ENCODE measurements around the gene STX18.
A peak's percentile ranks its signal among the peaks of the same experiment; 100 is the strongest.

STX18 gene

DNA sequence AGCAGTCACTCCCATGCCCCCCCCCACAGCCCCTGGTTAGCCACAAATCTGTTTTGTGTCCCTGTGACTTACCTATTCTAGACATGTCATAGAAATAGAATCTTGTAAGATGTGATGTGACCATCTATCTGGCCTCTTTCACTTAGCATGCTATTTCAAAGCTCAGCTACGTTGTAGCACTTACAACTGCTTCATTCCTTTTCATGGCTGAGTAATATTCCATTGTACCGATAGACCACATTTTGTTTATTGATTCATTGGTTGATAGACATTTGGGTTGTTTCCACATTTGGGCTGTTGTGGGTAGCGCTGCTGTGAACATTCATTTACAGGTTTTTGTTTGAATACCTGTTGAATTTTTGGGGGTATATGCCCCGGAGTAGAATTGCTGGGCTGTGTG is 143.4 kb downstream of the STX18 start:
- ATAC-seq (no peak), DNase-seq (no peak)

DNA sequence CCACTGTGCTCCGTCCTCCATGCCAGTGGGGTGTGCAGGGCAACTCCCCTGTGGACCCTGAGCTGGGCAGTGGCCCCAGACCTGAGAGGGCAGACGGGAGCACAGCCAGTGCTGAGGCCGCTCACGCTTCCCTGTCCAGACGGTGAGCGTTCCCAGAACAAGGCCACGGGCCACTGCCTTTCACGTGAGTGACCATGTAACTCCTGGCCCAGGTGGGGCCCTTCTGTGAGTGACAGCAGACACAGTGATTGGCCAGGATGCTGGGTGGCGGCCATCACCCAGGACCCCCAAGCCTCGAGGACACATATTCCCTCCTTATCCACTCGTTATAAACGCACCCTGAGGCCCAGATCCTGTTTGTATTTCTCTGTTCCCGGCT is 144.4 kb downstream of the STX18 start:
- ATAC-seq, result no peak
- no peak for DNase-seq

DNA sequence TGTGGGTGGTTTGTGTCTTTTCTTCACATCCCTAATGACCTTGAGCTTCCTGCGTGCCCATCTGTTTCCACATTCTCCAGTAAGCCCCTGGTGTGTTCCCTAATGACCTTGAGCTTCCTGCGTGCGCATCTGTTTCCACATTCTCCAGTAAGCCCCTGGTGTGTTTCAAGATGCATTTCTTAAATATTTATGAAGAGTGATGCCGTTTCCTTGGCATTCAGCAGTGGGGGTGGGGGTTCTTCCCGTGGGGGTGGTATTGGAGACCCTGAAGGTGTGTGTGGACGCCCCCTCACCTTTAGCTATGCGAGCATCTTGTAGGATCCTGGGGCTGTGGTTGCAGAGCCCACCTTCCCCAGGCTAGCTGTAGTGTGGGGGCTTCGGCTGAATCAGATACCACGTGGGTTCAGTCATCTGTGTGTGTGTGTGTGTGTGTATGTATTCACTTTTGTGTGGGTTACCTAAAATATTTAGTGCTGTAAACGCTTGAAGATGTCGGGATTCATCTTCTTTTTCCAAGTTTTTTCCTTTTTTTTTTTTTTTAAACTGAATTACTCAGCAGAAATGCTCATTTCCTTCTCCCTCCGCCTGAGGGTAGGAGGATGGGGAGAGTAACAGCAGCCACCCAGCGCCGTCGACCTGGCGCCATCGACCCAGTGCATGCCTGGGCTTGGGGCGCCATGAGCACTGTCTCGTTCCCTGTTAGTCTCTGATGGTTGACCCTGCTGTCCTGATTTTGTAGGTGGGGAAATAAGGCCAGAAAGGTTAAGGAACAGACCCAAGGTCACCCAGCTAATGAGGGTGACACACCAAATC is 145.0 kb downstream of the STX18 start:
- ATAC-seq (no peak), DNase-seq (no peak)

DNA sequence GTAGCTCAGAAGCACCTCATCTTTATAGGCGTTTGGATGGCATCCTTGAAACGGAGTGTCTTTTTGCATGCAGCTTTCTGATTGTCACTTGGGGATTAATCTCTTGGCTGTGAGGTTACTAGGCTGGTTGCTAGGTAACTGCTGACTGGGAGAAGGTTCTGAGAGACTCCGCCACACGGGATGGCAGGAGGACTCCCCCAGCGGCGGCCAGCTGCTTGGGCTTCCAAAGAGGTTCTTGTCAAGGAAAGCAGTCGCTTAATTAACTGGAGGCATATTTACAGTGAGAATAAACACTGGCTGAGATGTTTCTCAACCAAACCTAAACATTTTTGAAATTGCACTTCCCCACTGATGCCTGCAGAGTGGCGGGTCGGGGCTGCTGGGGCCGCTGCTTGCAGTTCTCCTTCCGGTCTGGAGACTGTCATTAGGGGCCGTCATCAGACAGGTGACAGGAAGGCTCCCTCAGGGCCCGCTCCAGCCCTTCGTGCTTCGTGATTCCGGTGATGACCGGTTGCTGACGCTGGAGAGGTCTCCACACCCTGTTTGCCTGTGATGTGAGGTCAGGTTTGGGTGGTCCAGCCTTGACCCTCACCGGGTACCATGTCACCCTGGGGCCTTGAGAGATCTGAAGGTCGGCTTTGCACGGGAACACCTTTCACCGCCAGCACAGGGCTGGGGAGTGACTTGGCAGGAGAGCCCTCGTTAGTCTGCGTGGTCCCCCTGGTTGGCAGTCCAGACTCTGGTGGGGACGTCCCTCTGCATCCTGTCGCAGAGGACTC is 145.8 kb downstream of the STX18 start:
- no peak for ATAC-seq
- no peak for DNase-seq

DNA sequence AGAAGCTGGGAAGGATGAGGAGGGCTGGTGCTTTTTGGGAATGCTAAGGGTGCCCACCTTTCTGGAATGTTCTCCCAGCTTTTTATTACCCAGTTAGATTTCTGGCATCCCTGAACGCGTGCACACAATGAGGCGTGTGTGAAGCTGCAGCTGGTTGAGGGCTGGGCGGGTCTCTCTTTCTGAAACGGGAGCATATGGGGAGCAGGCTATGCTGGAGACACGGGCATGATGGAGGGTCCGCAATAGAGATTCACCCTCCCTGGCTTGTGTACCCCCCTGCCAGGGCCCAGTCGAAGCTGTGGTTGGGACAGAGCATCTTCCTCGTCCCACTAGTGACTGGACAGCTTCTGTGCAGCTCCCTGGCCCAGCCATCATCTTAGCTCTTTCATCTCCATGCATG is 146.5 kb downstream of the STX18 start:
- ATAC-seq (no peak), DNase-seq (no peak)

DNA sequence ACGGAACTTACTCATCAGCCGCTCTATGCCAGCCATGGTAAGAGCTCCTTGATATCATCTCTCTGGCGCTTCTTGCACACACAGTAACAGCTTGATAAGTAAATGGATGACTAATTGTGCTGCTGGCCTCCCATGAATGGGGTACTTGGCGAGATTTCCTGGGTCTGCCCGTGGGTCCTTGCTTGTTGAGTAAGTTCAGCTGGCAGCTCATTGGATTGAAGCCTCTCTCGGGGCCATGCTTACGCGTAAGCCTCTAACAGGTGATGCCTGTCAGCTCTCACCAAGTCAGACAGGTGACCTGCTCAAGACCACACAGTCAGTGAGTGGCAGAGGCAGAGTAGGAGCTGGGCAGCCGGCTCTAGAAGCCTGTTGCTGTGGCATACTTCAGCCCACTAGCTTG is 147.2 kb downstream of the STX18 start:
- no peak for DNase-seq

DNA sequence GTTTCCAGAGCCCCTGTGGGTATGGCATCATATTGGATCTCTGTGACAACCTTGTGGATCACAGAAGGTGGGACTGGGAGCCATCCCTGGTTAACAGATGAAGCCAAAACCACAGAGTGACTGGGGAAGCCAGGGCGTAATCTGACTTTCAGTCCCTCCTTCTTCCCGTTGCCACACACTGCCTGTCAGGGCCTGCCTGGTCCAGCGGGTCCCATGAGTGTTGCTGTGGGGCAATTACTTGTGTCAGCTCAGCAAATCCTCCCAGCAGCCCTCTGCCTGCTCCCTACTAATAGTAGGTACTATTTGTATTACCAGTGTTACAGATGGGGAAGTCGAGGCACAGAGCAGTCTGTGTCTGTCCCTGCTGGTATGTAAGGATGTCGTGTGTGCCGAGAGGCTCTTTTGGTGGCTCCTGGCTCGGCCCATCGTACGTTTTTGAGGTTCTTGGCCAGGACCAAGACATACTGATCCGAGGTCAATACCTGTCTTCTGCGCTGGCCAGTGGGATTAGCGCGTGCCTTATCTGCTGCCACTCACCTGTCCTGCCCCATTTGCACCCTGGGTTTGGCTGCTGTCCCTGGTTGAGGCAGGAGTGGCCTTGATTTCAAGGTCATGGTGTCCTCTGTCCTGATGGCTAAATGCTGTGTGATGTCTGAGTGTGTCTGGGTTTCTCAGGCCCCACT is 149.2 kb downstream of the STX18 start:
- ATAC-seq, result no peak

More for the DNA sequence above, 147.2 kb downstream of the STX18 start:
- ATAC-seq, result no peak

DNA sequence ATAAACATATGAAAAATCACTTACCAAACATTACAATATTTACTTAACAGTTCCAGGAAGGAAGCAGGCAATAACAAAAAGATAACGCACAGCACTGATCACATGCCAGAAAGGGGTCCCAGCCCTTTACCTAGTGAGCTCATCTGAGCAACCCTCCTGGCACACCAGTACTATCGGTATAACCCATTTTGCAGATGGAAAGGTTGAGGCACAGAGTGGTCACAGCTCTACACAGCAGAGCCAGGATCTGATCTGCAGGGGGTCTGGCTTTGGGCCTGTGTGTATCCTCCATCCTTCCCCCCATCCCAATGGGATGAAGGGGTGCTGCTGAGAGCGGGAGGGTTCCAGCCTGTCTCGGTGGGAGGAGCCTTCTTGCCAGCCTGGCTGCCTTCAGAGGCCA is 150.0 kb downstream of the STX18 start:
- ATAC-seq (no peak), DNase-seq (no peak)

More for the DNA sequence above, 149.2 kb downstream of the STX18 start:
- no peak for DNase-seq

DNA sequence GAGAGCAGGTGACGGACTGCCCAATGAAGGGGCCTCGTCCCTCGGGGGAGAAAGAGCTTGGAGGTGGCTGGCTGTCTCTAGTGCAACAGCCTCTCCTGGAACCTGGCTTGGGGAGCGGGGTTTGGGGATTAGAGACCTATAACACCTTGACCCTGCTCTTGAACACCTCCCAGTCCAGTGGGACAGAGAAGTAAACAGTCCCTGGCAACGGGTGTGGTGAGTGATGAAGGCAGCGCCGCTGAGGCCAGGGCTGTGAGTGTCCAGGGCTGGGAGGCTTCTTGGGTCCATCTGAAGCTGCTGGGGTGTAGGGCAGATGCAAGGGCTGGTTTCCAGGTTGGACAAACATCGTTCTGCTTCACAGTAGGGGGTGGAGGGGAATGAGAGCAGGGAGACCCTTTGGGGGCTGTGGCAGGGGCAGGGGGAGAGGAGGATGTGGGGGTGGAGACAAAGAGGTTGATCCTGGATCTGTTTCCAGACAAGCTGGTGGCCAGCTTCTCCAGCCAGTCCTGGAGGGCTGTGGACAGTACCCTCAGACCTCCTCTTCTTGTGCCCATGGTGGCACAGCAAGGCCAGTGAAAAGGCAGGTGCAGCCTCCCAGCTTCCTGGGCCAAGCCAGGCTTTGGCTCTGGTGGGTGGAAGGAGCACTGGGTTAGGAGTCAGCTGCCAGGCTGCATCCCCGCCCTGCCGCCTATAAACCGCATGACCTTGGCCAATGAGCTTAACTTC is 151.2 kb downstream of the STX18 start:
- DNase-seq (no peak), ATAC-seq (no peak)

DNA sequence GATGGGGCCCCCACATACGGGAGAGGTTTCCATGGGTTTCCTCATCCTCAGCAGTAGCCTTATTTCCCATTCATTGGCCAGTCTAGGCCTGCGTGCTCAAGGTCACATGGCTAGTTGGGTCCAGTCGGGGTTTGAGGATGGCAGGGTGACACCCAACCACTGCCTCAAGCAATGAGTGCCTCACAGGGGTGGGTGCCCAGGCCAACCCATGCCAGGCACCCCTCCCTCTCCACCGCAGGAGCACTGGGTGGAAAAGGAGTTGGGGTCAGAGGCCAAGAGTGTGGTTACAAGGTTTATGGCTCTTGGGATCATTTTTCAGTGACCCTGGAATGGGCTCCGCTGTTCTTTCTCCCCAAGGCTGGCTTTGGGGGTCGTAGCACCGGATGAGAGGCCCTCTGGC is 151.8 kb downstream of the STX18 start:
- DNase-seq (no peak), ATAC-seq (no peak)

DNA sequence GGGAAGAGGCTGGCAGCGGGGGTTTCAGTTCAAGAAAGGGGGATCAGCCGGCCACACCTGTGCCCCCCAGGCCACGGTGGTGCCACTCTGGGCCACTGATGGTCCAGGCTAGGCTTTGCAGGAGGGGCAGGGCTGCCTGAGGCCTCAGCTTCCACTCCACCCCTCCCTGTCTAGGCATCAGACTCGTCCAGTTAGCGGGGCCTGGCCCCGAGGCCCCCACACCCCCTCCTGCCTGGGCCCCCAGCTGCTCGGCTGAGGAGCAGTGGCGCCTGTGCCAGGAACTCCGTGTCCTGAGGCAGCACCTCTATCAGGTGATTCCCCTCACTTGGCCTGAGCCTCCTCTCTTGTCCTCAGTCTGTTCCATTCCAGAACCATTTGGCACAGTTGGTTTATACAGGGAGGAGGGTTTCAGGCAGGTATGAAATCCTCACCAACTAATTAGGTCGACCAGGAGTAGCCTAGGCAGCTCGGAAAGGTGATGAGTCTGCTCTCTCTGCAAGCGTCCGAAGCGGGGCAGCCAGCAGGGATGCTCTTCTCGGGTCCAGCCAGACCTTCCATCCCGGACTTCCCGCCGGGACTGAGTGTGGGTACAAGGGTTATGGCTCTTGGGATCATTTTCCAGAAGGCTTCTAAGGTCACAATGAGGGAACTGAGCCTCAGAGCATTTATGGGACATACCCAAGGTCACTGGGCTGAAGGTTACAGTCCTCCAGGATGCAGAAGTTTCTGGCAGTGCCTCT is 152.8 kb downstream of the STX18 start:
- no peak for ATAC-seq
- no peak for DNase-seq

DNA sequence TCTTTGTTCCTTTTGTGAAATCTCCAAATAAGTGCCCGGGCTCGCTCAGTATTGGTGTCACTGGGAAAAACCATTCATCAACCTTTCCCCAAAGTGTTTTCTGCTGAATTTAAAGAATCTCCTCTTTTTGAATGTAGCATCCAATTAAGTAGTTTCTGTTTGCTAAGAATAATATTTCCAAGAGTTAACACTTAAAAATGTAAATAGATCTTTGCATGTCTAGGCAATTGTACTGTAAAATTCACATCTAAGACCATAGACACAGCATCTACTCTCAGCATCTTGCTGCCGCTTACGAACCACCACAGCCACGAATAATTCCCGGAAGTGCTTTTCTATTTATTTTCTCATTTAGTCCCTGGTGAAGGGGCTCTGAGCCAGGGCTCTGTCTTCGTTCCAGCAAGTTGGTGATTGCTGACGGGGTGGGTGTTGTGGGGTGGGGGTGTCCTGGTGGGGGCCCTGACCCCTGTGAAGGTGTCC is 153.5 kb downstream of the STX18 start:
- ATAC-seq (no peak), DNase-seq (no peak)

DNA sequence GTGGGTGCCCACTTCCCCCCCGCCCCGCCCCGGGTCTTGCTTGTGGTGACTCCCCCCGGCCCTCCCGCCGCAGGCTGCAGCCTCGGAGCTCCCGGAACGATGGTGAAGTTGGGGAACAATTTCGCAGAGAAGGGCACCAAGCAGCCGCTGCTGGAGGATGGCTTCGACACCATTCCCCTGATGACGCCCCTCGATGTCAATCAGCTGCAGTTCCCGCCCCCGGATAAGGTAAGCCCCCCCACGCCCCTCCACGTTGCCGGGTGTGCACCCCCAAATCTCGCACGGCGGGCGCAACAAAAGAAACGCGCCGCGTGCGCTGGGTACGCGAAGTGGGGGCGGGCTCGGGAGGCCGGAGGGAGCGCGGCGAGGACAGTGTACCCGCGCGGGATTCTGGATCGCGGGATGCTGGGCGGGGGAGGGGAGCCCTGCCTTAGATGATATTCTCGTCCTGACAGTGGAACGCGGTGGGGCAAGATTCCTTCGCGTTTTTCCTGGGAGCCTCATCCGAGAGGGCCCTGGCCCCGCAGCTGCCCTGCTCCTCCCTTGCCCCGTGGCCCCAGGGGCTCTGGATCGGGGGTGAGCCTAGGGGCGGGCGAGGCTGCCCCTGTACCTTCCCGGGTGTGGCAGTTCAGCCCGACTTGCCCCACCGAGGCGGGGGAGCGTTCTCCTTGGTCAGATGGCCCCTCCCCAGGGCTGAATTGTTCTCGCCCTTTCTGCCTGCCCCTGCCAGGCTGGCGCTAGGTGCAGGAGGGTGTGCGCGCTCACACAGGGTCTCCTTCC is 154.1 kb downstream of the STX18 start:
- DNase-seq (peak; percentile 19), ATAC-seq (no peak)

DNA sequence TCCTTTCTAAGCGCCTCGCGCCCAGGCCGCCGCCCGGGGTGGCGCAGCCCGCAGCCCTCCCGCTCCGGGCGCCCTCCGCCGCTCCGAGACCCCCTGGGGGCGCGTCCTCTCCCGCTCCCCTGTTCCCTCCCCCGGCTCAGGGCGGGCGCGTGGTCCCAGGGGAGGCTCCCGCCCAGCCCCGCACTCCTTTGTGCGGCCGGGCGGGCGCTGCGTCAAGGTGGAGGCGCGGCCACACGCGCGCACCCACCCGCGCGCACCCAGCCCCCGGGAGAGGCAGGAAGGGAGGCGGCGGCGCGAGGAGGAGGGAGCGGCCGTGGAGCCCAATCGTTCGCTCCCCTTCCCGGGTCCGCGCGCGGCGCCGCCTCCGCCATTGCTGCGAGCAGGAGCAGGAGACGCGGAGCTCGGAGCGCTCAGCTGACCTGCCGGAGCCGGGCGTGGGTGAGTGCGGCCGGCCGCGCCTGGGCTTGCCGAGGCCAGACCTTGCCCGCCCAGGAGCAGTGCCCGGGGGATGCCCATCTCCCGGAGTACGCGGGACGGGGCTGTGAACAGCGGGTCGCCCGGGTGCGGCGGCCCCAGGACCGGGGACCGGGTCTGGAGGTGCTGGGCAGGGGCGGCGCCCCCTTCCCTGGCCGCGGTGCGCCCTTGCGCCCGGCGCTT is 155.0 kb downstream of the STX18 start, which contains the start of gene NSG1:
TSS of gene NSG1 (plus strand) at position 367 of the 657 bp plus-strand sequence. CDS start 528 bp downstream, outside the sequence.
- DNase-seq, result peak; percentile 59
- ATAC-seq, result peak; percentile 29

DNA sequence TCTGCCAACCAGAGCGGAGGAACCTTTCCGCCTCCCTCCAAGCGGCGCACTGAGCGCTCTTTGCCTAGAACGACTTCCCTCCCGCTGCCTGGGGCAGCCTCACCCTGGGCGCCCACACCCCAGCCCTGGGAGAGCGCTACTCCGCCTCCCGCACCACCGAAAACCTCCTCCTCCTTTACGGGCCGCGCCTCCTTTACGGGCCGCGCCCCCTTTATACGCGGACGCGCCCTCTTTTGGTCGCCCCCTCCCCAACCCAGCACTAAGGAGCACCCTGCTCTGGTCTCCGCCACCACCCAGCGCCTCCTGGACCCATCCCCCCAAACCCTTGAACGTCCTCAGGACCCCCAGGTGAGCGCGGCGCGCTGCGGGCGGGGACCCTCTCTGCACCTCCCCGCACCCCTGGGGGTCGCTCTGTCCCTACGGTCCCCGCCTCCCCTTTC is 155.5 kb downstream of the STX18 start:
- DNase-seq, result peak; percentile 45
- ATAC-seq, result peak; percentile 71

DNA sequence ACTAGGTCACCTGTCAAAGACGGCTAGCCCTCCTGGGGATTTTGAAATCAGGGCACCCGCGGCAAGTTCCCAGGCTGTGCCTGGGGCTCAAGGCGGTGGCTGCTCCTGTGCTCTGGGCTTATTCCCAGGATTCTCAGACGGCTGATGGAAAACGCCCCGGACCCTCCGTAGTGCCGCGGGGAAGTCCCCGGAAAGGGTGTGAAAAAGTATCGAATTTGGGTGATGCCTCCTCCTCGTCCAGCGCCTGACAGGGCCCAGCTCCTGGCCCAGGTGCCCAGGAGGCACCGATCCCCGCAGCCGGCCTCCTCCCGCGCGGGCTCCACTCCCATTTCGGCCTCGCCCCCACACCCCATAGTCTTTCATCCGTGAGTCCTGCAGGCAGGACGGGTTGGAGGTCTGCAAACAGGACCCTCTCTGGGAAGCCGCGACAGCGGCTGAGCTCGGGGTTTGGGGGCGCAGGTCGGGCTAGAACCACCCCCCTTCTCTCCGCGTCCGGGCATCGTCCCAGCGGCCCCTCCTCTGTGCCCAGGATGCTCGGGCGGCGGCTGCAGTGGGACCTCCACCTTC is 156.0 kb downstream of the STX18 start:
- ATAC-seq, result no peak
- DNase-seq, result no peak

DNA sequence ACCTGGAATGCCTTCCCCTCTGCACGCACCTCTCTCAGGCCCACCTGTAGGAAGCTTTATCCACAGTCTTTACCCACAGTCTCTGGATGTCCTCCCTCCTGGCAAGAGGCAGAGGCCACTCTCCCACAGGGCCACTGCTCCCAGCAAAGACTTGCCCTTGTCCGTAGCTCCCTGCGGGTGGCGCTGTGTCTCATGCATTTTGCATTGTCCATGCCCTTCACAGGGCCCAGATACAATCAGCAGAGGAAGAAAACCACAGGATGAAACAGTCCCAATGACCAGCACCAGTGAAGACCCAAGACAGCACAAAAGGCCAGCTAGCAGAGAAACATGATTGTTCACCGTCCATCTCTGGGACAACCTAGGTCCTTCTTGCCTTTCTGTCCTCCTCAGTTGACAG is 157.0 kb downstream of the STX18 start:
- DNase-seq, result peak; percentile 29
- no peak for ATAC-seq

DNA sequence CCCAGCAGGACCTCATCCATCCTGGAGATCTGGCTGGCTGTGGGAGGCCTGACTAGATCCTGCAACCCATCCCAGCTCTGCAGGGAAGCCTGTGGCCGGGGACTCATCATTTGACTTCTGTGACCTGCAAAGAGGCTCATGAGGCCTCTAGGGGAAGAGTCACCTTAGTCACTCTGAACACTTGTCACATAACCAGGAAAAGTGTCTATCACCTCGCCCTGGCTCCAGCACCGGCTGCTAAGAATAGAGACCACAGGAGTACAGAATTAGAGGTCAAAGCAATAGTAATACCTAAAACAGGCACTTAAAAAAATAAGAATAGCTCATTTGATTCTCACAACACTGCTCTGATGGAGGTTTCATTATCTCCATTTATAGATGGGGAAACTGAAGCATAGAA is 158.8 kb downstream of the STX18 start:
- ATAC-seq (no peak), DNase-seq (no peak)

DNA sequence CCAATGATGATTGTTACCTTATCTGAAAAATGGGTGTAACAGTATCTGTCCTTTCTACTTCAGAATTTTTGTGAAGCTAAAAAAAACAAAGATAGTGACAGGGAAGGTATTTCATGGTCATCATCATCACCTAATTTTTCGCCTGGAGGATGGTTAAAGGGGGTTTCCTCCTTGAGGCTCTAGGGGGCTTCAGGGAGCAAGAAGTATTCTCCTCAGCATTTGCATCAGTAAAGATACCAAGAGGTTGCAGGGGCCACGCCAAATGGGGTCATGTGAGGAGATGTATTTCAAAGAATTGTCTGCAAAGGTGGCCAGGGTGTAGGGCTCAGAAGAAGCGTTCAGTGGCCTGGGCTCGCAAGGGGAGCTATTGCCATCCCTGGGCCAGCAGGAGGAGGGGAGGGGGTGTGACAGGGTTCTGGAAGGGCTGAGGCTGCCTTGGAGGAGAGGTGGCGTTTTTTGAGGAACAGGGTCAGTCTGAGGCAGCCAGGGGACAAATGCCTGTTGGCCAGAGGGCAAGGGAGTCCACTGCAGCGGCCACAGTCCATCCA is 162.2 kb downstream of the STX18 start:
- DNase-seq (no peak), ATAC-seq (no peak)
